MM.1S (cell line): Measurements from ENCODE around the gene SEMA3D.

ENCODE experiments used
- CTCF ChIP-seq: fragments of 300-600 bp; sonication (generic); IDR thresholded peaks from 2 replicates; pipeline ENCODE4 v1.5.1; 2016; ENCODE audit warnings: antibody characterized with exemption, low read length, mixed read lengths
- EZH2phosphoT487 ChIP-seq: fragments of 300-600 bp; sonication (generic); IDR thresholded peaks from 2 replicates; pipeline ENCODE4 v1.6.1; 2018; ENCODE audit warnings: antibody characterized with exemption, low read length

DNA sequence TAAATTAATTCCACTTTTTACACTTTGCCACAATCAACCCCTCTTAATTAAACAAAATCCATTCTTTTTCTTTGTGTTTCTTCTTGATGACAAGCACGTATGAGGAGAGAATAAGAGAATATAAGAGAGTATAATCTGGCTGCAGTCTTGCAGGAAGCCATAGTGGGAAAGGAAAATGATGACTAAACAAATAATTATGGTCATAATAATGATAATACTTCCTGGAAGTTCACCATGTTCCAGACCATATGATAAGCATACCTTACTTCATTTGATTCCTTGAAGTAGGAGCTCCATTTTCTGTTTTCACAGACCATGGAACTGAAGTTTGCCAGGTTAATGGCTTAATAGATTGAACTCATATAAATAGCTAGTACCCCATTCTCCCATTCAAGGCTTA, 237.8 kb downstream of the SEMA3D start:
- TF ChIP-seq CTCF (no peak), EZH2phosphoT487 (no peak)
